Measurements from ENCODE around the gene TRIM15. TPM values are rescaled to one million over a fixed set of nuclear protein-coding genes. Genes with fewer than 3 reads are reported as not detected.
"Not testable (repeated sequence)": the region's sequence is repeated elsewhere in the genome, so short reads cannot be mapped to it uniquely, and the experiment has no call there.

The TRIM15 gene
- total RNA-seq, 1 donor from 2014 or later, result 0.65 TPM

DNA sequence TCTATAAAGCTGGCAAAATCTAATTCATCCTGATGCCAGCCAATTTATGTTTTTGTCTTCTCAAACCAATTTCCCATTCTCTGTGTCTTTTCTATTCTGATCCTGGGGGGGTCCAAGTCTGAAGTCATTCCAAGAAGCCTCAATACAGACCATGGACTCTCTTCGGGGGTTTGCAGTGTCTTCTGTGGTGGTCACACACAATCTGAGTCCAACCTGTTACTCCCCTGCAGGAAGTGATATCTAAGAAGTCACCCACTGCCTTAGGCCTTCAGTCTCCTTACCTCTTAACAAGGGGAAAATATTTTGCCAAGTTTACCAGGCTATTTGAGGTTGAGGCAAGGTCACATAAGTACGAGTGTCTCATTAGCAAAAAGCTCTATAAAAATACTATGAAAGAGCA is 48.0 kb downstream of the TRIM15 start:
- Mint-ChIP-seq H3K4me1 (peaks cover 58% of the 10 kb centered on the region), H3K27me3 (no peaks in the 10 kb centered on the region), H3K4me3 (peak overlapping the region; percentile 96), H3K36me3 (ENCODE audit: low read depth) (peaks cover 34% of the 10 kb centered on the region), H3K9me3 (no peaks in the 10 kb centered on the region), H3K27ac (no peak overlapping the region)
- intact Hi-C loops (cut with micrococcal nuclease), result loop anchor here (5.0 to 10.0 kb wide), 4 partner anchors 46 to 1983 kb away; partner anchors contain the start of genes GNL1, GPSM3, PBX2 and PRR3
- no peak for DNase-seq

DNA sequence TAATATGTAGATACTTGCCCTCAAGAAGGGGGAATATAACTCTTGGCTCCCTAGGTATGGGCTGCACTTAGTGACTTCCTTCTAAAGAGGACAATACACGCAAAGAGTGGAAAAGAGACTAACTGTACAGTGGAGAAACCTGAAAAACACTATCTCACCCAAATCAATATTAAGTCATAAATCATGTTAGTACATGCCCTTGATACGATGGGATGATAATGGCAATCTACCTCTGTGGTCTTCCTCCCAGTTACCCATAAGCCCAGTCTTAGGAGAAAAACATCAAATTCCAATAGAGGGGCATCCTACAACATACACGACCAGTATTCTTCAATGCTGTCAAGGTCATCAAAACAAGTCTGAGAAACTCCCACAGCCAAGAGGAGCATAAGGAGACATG is 48.6 kb downstream of the TRIM15 start:
- intact Hi-C loops (cut with micrococcal nuclease), result loop anchor here (1.0 to 10.0 kb wide), 5 partner anchors 45 to 1983 kb away; partner anchors contain the start of genes GNL1, GPSM3, PBX2 and PRR3
- H3K27me3 Mint-ChIP-seq, result no peaks in the 10 kb centered on the region
- H3K4me1 Mint-ChIP-seq, result peaks cover 55% of the 10 kb centered on the region
- peaks cover 31% of the 10 kb centered on the region for H3K36me3 Mint-ChIP-seq (ENCODE audit: low read depth)
- no peak for DNase-seq
- peak overlapping the region; percentile 96 for H3K4me3 Mint-ChIP-seq
- peak overlapping the region; percentile 45 for H3K27ac Mint-ChIP-seq
- H3K9me3 Mint-ChIP-seq, result no peaks in the 10 kb centered on the region

- peaks cover 2% of the 10 kb centered on the region for H3K27me3 Mint-ChIP-seq
- H3K36me3 Mint-ChIP-seq (ENCODE audit: low read depth), result peaks cover 26% of the 10 kb centered on the region
- H3K9me3 Mint-ChIP-seq, result no peaks in the 10 kb centered on the region
- H3K4me3 Mint-ChIP-seq, result peak within 1 kb of the TSS; percentile 96
- H3K27ac Mint-ChIP-seq, result peak within 1 kb of the TSS; percentile 98
- intact Hi-C loops (cut with micrococcal nuclease), result loop anchor here (1.0 to 10.0 kb wide), 6 partner anchors 44 to 1982 kb away; partner anchors contain the start of genes GNL1, GPSM3, PBX2 and PRR3
- DNase-seq, result peak; percentile 100
- H3K4me1 Mint-ChIP-seq, result peaks cover 47% of the 10 kb centered on the region
Measured at GRCh38 chr6:30212865-30213666, 49.7 kb downstream of the TRIM15 start, which contains the start of gene TRIM26. Gene TRIM26 (minus strand): TSS chr6:30213406. CDS start chr6:30199103, 14,303 bp downstream.

DNA sequence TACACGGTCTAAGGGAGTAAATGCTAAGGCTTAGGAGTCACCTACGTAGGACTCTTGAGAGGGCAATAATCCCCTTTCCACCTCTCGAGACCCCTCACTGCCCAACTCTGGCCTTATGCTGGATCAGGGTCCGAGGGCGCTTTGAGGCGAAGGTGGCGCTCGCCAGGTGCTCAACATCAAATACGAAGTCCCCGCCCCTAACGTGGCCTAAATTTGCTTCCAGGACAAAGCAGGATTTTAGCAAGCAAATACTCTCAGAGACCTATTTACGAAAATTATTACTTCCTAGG is 50.3 kb downstream of the TRIM15 start:
- peaks cover 23% of the 10 kb centered on the region for H3K36me3 Mint-ChIP-seq (ENCODE audit: low read depth)
- H3K27ac Mint-ChIP-seq, result peak overlapping the region; percentile 98
- H3K4me1 Mint-ChIP-seq, result peaks cover 45% of the 10 kb centered on the region
- peaks cover 4% of the 10 kb centered on the region for H3K27me3 Mint-ChIP-seq
- no peaks in the 10 kb centered on the region for H3K9me3 Mint-ChIP-seq
- intact Hi-C loops (cut with micrococcal nuclease), result loop anchor here (1.0 to 10.0 kb wide), 5 partner anchors 44 to 1981 kb away; partner anchors contain the start of genes GNL1, GPSM3, PBX2 and PRR3
- no peak for DNase-seq
- peak overlapping the region; percentile 96 for H3K4me3 Mint-ChIP-seq

GRCh38 chr6:30213957-30214656 is 50.8 kb downstream of the TRIM15 start:
- peak; percentile 94 for DNase-seq
- Mint-ChIP-seq H3K27me3 (peaks cover 4% of the 10 kb centered on the region), H3K36me3 (ENCODE audit: low read depth) (peaks cover 19% of the 10 kb centered on the region), H3K4me3 (peak overlapping the region; percentile 96), H3K9me3 (no peaks in the 10 kb centered on the region), H3K4me1 (peaks cover 43% of the 10 kb centered on the region), H3K27ac (peak overlapping the region; percentile 98)
- intact Hi-C loops (cut with micrococcal nuclease), result loop anchor here (1.0 to 10.0 kb wide), 5 partner anchors 43 to 1981 kb away; partner anchors contain the start of genes GNL1, GPSM3, PBX2 and PRR3

DNA sequence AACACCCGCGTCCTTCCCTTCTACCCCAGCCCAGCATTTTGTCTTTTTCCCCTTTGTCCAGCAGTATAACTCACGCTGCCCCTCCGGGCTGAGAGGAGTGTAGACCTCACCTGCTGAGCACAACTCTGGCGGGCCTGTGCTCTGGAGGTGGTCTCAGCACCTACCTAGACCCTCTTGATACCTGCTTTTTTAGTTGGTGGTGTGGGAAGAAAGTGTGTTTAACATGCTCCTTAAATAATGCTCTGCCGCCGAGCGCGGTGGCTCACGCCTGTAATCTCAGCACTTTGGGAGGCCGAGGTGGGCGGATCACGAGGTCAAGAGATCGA is 51.3 kb downstream of the TRIM15 start:
- H3K36me3 Mint-ChIP-seq (ENCODE audit: low read depth), result peaks cover 19% of the 10 kb centered on the region
- no peaks in the 10 kb centered on the region for H3K9me3 Mint-ChIP-seq
- peak overlapping the region; percentile 98 for H3K27ac Mint-ChIP-seq
- H3K27me3 Mint-ChIP-seq, result peaks cover 4% of the 10 kb centered on the region
- intact Hi-C loops (cut with micrococcal nuclease), result loop anchor here (5.0 to 10.0 kb wide), 4 partner anchors 43 to 1980 kb away; partner anchors contain the start of genes GNL1, GPSM3, PBX2 and PRR3
- H3K4me1 Mint-ChIP-seq, result peaks cover 48% of the 10 kb centered on the region
- DNase-seq, result no peak
- peak overlapping the region; percentile 96 for H3K4me3 Mint-ChIP-seq

DNA sequence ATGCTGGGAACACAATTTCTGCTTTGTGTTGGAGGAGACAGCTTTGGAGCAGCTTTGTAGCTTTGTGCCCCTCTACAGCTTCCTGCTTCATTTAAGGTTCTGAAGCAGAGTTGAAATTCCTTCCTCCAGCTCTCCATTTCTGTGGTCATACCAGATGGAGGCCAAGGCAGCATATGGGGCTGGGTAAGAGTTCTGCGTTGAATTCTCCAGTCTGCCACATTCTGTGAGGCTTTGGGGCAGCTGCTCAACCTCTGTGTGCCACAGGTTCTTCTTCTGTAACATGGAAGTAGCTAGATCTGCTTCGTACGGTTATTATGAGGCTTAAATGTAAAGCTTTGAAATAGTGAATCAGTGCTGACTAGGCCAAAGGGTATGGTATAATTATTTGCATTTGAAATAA is 52.8 kb downstream of the TRIM15 start:
- H3K27ac Mint-ChIP-seq, result no peak overlapping the region
- H3K4me1 Mint-ChIP-seq, result peaks cover 39% of the 10 kb centered on the region
- peaks cover 4% of the 10 kb centered on the region for H3K27me3 Mint-ChIP-seq
- H3K9me3 Mint-ChIP-seq, result no peaks in the 10 kb centered on the region
- no peak overlapping the region for H3K4me3 Mint-ChIP-seq
- intact Hi-C loops (cut with micrococcal nuclease), result loop anchor here (10.0 kb wide), 2 partner anchors 339 to 1979 kb away; partner anchors contain the start of genes GNL1, GPSM3, PBX2 and PRR3
- peaks cover 12% of the 10 kb centered on the region for H3K36me3 Mint-ChIP-seq (ENCODE audit: low read depth)
- DNase-seq, result peak; percentile 54

- H3K4me1 Mint-ChIP-seq, result peaks cover 18% of the 10 kb centered on the region
- intact Hi-C loops (cut with micrococcal nuclease), result loop anchor here (1.0 to 10.0 kb wide), 3 partner anchors 178 to 1976 kb away; partner anchors contain the start of genes GNL1, GPSM3, PBX2 and PRR3
- DNase-seq, result peak; percentile 89
- no peaks in the 10 kb centered on the region for H3K9me3 Mint-ChIP-seq
- H3K4me3 Mint-ChIP-seq, result no peak overlapping the region
- H3K27ac Mint-ChIP-seq, result no peak overlapping the region
- H3K36me3 Mint-ChIP-seq (ENCODE audit: low read depth), result peaks cover 3% of the 10 kb centered on the region
- H3K27me3 Mint-ChIP-seq, result peaks cover 6% of the 10 kb centered on the region
Measured at GRCh38 chr6:30219244-30219643, 55.9 kb downstream of the TRIM15 start.

DNA sequence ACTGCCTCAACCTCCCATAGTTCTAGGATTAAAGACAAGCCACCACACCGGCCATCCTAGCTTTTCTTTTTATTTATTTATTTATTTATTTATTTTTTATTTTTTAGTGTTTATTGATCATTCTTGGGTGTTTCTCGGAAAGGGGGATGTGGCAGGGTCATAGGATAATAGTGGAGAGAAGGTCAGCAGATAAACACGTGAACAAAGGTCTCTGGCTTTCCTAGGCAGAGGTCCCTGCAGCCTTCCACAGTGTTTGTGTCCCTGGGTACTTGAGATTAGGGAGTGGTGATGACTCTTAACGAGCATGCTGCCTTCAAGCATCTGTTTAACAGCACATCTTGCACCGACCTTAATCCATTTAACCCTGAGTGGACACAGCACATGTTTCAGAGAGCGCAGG is 58.0 kb downstream of the TRIM15 start:
- H3K9me3 Mint-ChIP-seq; H3K27ac Mint-ChIP-seq; H3K36me3 Mint-ChIP-seq (ENCODE audit: low read depth); DNase-seq; H3K4me1 Mint-ChIP-seq; intact Hi-C loops (cut with micrococcal nuclease); H3K4me3 Mint-ChIP-seq: not testable (repeated sequence)
- peaks cover 12% of the 10 kb centered on the region for H3K27me3 Mint-ChIP-seq

DNA sequence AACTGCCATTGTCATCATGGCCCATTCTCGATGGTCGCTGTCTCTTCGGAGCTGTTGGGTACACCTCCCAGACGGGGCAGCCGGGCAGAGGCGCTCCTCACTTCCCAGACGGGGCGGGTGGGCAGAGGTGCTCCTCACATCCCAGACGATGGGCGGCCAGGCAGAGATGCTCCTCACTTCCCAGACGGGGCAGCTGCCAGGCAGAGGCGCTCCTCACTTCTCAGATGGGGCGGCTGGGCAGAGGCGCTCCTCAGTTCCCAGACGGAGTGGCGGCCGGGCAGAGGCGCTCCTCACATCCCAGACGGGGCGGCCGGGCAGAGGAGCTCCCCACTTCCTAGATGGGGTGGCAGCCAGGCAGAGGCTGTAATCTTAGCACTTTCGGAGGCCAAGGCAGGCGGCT is 58.6 kb downstream of the TRIM15 start:
- H3K4me3 Mint-ChIP-seq; intact Hi-C loops (cut with micrococcal nuclease); H3K9me3 Mint-ChIP-seq; H3K27ac Mint-ChIP-seq; H3K36me3 Mint-ChIP-seq (ENCODE audit: low read depth); H3K4me1 Mint-ChIP-seq: not testable (repeated sequence)
- peak; percentile 45 for DNase-seq
- peaks cover 12% of the 10 kb centered on the region for H3K27me3 Mint-ChIP-seq

Other genes starting within 250 kb of the TRIM15 start
- 1,449 and 1,452 TPM in 2 replicates for gene HLA-A, start 221.0 kb upstream of the TRIM15 start, total RNA-seq
- gene POLR1H, start 102.3 kb upstream of the TRIM15 start, total RNA-seq, result 85.6 and 87.0 TPM in 2 replicates
- 60.9 and 61.1 TPM in 2 replicates for gene PPP1R11, start 96.3 kb upstream of the TRIM15 start, total RNA-seq
- not detected in 2 replicates for gene RNF39, start 87.8 kb upstream of the TRIM15 start, total RNA-seq
- 0.09 TPM in 1 of 2 replicates, not detected in the other for gene TRIM31, start 50.5 kb upstream of the TRIM15 start, total RNA-seq
- gene TRIM40, start 27.4 kb upstream of the TRIM15 start, total RNA-seq, result not detected in 2 replicates
- 0.07 and 0.09 TPM in 2 replicates for gene TRIM10, start 2.3 kb upstream of the TRIM15 start, total RNA-seq
- gene TRIM26, start 49.9 kb downstream of the TRIM15 start, total RNA-seq, result 58.3 and 60.1 TPM in 2 replicates
- gene TRIM39, start 163.4 kb downstream of the TRIM15 start, total RNA-seq, result 12.5 and 13.7 TPM in 2 replicates
- gene RPP21, start 181.6 kb downstream of the TRIM15 start, total RNA-seq, result 45.0 and 48.0 TPM in 2 replicates

Measured in activated CD4-positive, alpha-beta T cell treated with anti-CD3 and anti-CD28 coated beads, Interleukin-2, amount 10 ng/mL, durations not matched to agents 24 days and 14 days (primary cell).